GM19397 (cell line): ENCODE data around the gene TACC2.

Source experiments
- ATAC-seq: cut with Tn5 transposase; IDR thresholded peaks from one replicate; pipeline ENCODE4 v1.9.1; 2021; ENCODE audit warnings: mild to moderate bottlenecking, moderate library complexity; ENCODE audit not compliant: unreplicated experiment

TACC2 gene

GRCh38 chr10:122244001-122244975 lies 255.3 kb downstream of the TACC2 start:
- no peak for ATAC-seq

- ATAC-seq = no peak
Observed at GRCh38 chr10:122245136-122245535, 256.2 kb downstream of the TACC2 start.

GRCh38 chr10:122245897-122246296 lies 256.9 kb downstream of the TACC2 start:
- no peak for ATAC-seq

- no peak for ATAC-seq
Observed at GRCh38 chr10:122246830-122247520, 258.0 kb downstream of the TACC2 start.

- ATAC-seq = no peak
Observed at GRCh38 chr10:122248356-122249302, 259.7 kb downstream of the TACC2 start.

GRCh38 chr10:122249303-122249850 lies 260.4 kb downstream of the TACC2 start:
- ATAC-seq = no peak

GRCh38 chr10:122249991-122250750 lies 261.2 kb downstream of the TACC2 start:
- no peak for ATAC-seq

- ATAC-seq = no peak
Observed at GRCh38 chr10:122251459-122252255, 262.7 kb downstream of the TACC2 start.

- no peak for ATAC-seq
Observed at GRCh38 chr10:122252805-122253204, 263.8 kb downstream of the TACC2 start.

GRCh38 chr10:122253605-122254004 lies 264.6 kb downstream of the TACC2 start:
- ATAC-seq = no peak

- no peak for ATAC-seq
Observed at GRCh38 chr10:122254831-122255230, 265.9 kb downstream of the TACC2 start.

- ATAC-seq = no peak
Observed at GRCh38 chr10:122255509-122256301, 266.7 kb downstream of the TACC2 start.

- ATAC-seq = no peak
Observed at GRCh38 chr10:122257041-122257440, 268.1 kb downstream of the TACC2 start.

GRCh38 chr10:122258136-122259074 lies 269.4 kb downstream of the TACC2 start:
- ATAC-seq = no peak

- ATAC-seq = no peak
Observed at GRCh38 chr10:122259075-122259466, 270.1 kb downstream of the TACC2 start.

GRCh38 chr10:122261584-122261983 lies 272.6 kb downstream of the TACC2 start:
- no peak for ATAC-seq

- no peak for ATAC-seq
Observed at GRCh38 chr10:122263971-122264370, 275.0 kb downstream of the TACC2 start.
